K562 (cell line): ENCODE results near the gene ORMDL1. TPM values are rescaled to one million over a fixed set of nuclear protein-coding genes. Genes with fewer than 3 reads are reported as not detected.

Source experiments
- ATAC-seq: fragments of 200-7000 bp; cut with Tn5 transposase; 3 replicates; pipeline ENCODE4 v1.9.1; 2020; ENCODE audit warnings: moderate library complexity
- BruUV-seq: library from RNA; stranded (reverse); fragments of 400-500 nt; replicated peaks from 2 replicates; lab custom pipeline; 2021; lab: Mats Ljungman, UMichigan
- CTCF ChIA-PET: fragments of 300-600 bp; formaldehyde crosslinking; extraction: SDS; loops from one replicate; lab custom pipeline; 2021; ENCODE audit warnings: low intra/inter-chr PET ratio; lab: Yijun Ruan, JAX
- POLR2A ChIA-PET: fragments of 300-600, 350-650 bp; sonication (Branson Sonifier 250); formaldehyde crosslinking; extraction: SDS; loops from one replicate; lab custom pipeline; 2021; ENCODE audit warnings: antibody characterized with exemption, inconsistent platforms; lab: Yijun Ruan, JAX
- DNase-seq, 4 experiments: peaks; one replicate each; pipeline versions ENCODE4 v3.0.0 to v3.0.0-alpha.2; 2011 to 2018; ENCODE audit warnings: low spot score in 3 of 4, mixed read lengths in 3 of 4; ENCODE audit errors: extremely low read depth in 1 of 4
- FAIRE-seq: peaks from 2 replicates; lab custom pipeline; 2011; peaks lifted over from hg19 to GRCh38; lab: Jason Lieb, UNC
- H2AFZ ChIP-seq: 2 replicates; pipeline ENCODE4 v1.6.0; 2011; ENCODE audit warnings: low read depth, low read length, control low read depth, inconsistent platforms
- H3K27ac ChIP-seq: fragments of 200-600 bp; 3 replicates; pipeline ENCODE4 v1.8.0; 2011; ENCODE audit warnings: low read depth, mild to moderate bottlenecking, control low read depth, inconsistent platforms, low read length, moderate library complexity, mixed read lengths; ENCODE audit errors: extremely low read depth
- H3K27me3 ChIP-seq, 2 experiments: fragments of 300-600 bp in 1 of 2; 2 replicates in 1 of 2; 3 replicates in 1 of 2; pipeline versions ENCODE4 v1.6.0 to v1.8.0; 2011; ENCODE audit warnings: inconsistent platforms in 2 of 2, low read length in 2 of 2, mild to moderate bottlenecking in 1 of 2, mixed read lengths in 1 of 2, moderate library complexity in 1 of 2; ENCODE audit not compliant: control insufficient read depth in 2 of 2, insufficient read depth in 2 of 2
- H3K36me3 ChIP-seq: fragments of 300-600 bp; 3 replicates; pipeline ENCODE4 v1.8.0; 2011; ENCODE audit warnings: mild to moderate bottlenecking, low read length, inconsistent platforms; ENCODE audit not compliant: control insufficient read depth, insufficient read depth
- H3K4me1 ChIP-seq, 2 experiments: fragments of 200-600 bp in 1 of 2; replicated peaks in 1 of 2; 2 replicates in 1 of 2; 3 replicates in 1 of 2; pipeline versions ENCODE4 v1.5.1 to v1.8.0; 2011; ENCODE audit warnings: inconsistent platforms in 2 of 2, low read length in 2 of 2, mild to moderate bottlenecking in 1 of 2, mixed read lengths in 1 of 2, moderate library complexity in 1 of 2; ENCODE audit not compliant: control insufficient read depth in 2 of 2, insufficient read depth in 2 of 2
- H3K4me2 ChIP-seq: 2 replicates; pipeline ENCODE4 v1.6.1; 2011; ENCODE audit warnings: low read length, control low read depth, inconsistent platforms, mixed read lengths; ENCODE audit not compliant: insufficient read depth
- H3K4me3 ChIP-seq: fragments of 200-600 bp; sonication (generic), shearing (Covaris generic); 2 replicates; pipeline ENCODE4 v1.5.1; 2016; ENCODE audit warnings: control low read depth, inconsistent platforms
- H3K79me2 ChIP-seq: fragments of 200-600 bp; 3 replicates; pipeline ENCODE4 v1.8.0; 2011; ENCODE audit warnings: low read length, inconsistent platforms; ENCODE audit not compliant: control insufficient read depth, insufficient read depth
- H3K9ac ChIP-seq, 2 experiments: 2 replicates each; pipeline versions ENCODE4 v1.6.0 to v1.6.1; 2011; ENCODE audit warnings: low read depth in 2 of 2, low read length in 2 of 2, control low read depth in 1 of 2, inconsistent platforms in 1 of 2, mild to moderate bottlenecking in 1 of 2, mixed read lengths in 1 of 2; ENCODE audit not compliant: insufficient read depth in 1 of 2
- H3K9me1 ChIP-seq: one replicate; pipeline ENCODE4 v1.6.0; 2011; ENCODE audit warnings: inconsistent platforms, mild to moderate bottlenecking, low read length, moderate library complexity; ENCODE audit not compliant: control insufficient read depth, insufficient read depth
- H3K9me3 ChIP-seq: replicated peaks from 2 replicates; pipeline ENCODE4 v1.5.1; 2011; ENCODE audit warnings: low read depth, low read length, inconsistent platforms; ENCODE audit not compliant: control insufficient read depth, insufficient read depth
- H4K20me1 ChIP-seq: replicated peaks from 2 replicates; pipeline ENCODE4 v1.6.1; 2011; ENCODE audit warnings: low read length, inconsistent platforms, mixed read lengths; ENCODE audit not compliant: control insufficient read depth, insufficient read depth
- GABPB1 ChIP-seq: sonication (generic); formaldehyde crosslinking; IDR thresholded peaks from 2 replicates; pipeline ENCODE4 v1.8.0; 2022; ENCODE audit warnings: mild to moderate bottlenecking, missing genetic modification reagents
- MLX ChIP-seq, 2 experiments: fragments of 450-650 bp in 1 of 2; sonication (generic) in 1 of 2; formaldehyde crosslinking; conservative IDR thresholded peaks; 2 replicates each; pipeline versions ENCODE4 v1.4.0 to v1.8.1; 2020 to 2022; ENCODE audit warnings: mild to moderate bottlenecking in 1 of 2, missing genetic modification reagents in 1 of 2
- ZBTB17 ChIP-seq: fragments of 450-650 bp; formaldehyde crosslinking; IDR thresholded peaks from 2 replicates; pipeline ENCODE4 v1.4.0; 2020; ENCODE audit warnings: mild to moderate bottlenecking
- ZNF77 ChIP-seq: fragments of 250-450 bp; sonication (Bioruptor Pico); IDR thresholded peaks from 2 replicates; pipeline ENCODE4 v1.5.0; 2020
- WGBS: fragments of 100-300 bp; shearing (Covaris generic); methylation state at CpG from one replicate; pipeline ENCODE4 v1.1.6; 2016; ENCODE audit warnings: low coverage, mixed read lengths; ENCODE audit not compliant: insufficient coverage; ENCODE audit errors: missing lambda C conversion rate; 5-methylcytosine and 5-hydroxymethylcytosine counted together
- in situ Hi-C: fragments of 300-500 bp; cut with MboI; formaldehyde crosslinking; loops from 4 replicates; pipeline ENCODE4 v1.15.0; 2018; ENCODE audit warnings: inconsistent platforms, mixed read lengths
- intact Hi-C: fragments of 100-400 bp; cut with micrococcal nuclease; formaldehyde crosslinking; loops from 2 replicates; pipeline ENCODE4 v1.14.2; 2022
- polyA plus RNA-seq, 8 experiments: library from polyadenylated mRNA; depleted of rRNA in 4 of 8; stranded (reverse) in 5 of 8; unstranded in 3 of 8; fragments of >200 nt; fragmentation: Nextera tagmentation in 2 of 8; fragmentation: Illumina TruSeq in 1 of 8; extraction: Ambion mirVana in 2 of 8; extraction: Trizol in 1 of 8; gene quantifications; 2 replicates each; pipeline versions ENCODE4 v1.2.1 to v1.2.3, GENCODE V29; 2011 to 2014; ENCODE audit warnings: inconsistent platforms in 1 of 8, missing spikeins in 1 of 8
- total RNA-seq, 7 experiments: library from RNA; depleted of rRNA in 6 of 7; stranded (reverse); fragments of >200 nt in 6 of 7; fragmentation: Illumina TruSeq in 2 of 7; extraction: Trizol in 2 of 7; gene quantifications; 2 replicates each; pipeline versions ENCODE4 v1.2.1 to v1.2.3, GENCODE V29; 2011 to 2021; ENCODE audit warnings: low replicate concordance in 1 of 7
- TF ChIP-seq, protein P1 (sequence below): fragments of 450-650 bp; formaldehyde crosslinking; IDR thresholded peaks from 2 replicates; pipeline ENCODE4 v1.4.0; 2022; ENCODE audit warnings: missing genetic modification characterization
- TF ChIP-seq, protein P2 (sequence below): fragments of 150-350 bp; IDR thresholded peaks from 2 replicates; pipeline ENCODE4 v1.6.1; 2014; ENCODE audit warnings: low read depth, mild to moderate bottlenecking, low read length, borderline replicate concordance
- TF ChIP-seq, protein P3 (sequence below): IDR thresholded peaks from 2 replicates; pipeline ENCODE4 v1.6.1; 2011; ENCODE audit warnings: borderline replicate concordance, low read depth, mild to moderate bottlenecking, moderate library complexity, low read length; ENCODE audit not compliant: insufficient read depth, poor library complexity, severe bottlenecking

The ORMDL1 gene
- total and polyA plus RNA-seq, 9 of the 15 experiments (the other 6 are each of a cell fraction or from before 2014, with no cell fraction given): 35.1 to 74.2 (median 50.0) TPM

DNA sequence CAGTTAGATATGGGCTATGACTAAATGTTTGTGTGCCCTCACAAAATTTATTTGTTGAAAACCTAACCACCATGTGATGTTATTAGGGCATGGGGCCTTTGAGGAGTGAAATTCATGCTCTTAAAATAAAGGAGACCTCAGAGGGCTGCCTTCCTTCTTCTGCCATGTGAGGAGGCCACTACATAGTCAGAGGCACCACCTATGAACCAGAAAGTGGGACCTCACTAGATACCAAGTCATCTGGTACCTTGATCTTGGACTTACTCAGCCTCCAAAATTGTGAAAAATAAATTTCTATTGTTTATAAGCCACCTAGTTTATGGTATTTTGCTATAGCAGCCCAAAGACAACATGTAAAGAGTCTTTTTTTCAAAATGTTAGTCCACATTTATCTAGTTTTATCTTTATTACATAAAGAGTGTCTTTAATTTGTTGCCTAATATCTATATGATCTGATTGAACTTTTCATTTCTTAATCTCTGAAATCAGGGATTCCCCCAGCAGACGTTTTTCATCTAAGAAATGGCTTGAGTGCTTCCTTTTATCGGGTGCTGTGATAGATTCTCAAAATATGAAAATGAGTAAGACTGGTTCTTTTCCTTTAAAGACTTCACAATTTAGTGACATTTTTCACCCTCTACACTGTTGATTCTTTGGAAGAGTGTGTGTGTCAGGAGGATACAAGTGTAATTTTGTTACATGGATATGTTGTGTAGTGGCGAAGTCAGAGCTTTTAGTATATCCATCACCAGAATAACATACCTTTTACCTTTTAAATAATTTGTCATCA, 34.3 kb upstream of the ORMDL1 start:
- no peak overlapping the region for H2AFZ ChIP-seq
- no peaks in the 10 kb centered on the region for H3K9me1 ChIP-seq
- ChIA-PET CTCF (interaction anchor here (0.5 kb wide), 1 partner anchor 9 kb away, joined by 3 read pairs; no protein-coding TSS in a partner anchor), POLR2A (no interaction called here)
- H3K36me3 ChIP-seq: peaks cover 34% of the 10 kb centered on the region; the same call in 1 of the 3 replicates
- no peak overlapping the region for H3K9ac ChIP-seq
- H3K27ac ChIP-seq: no peak overlapping the region
- DNase-seq (no peak), ATAC-seq (no peak), FAIRE-seq (no peak)
- no peaks in the 10 kb centered on the region for H3K9me3 ChIP-seq
- no peaks in the 10 kb centered on the region for H3K4me1 ChIP-seq
- 73% methylated on average over 3 of the region's 3 CpGs for WGBS
- in situ Hi-C loops: no loop called here
- no peak overlapping the region for H3K4me2 ChIP-seq
- no peaks in the 10 kb centered on the region for H4K20me1 ChIP-seq
- H3K4me3 ChIP-seq: no peak overlapping the region
- H3K79me2 ChIP-seq: no peaks in the 10 kb centered on the region
- BruUV-seq: no TSS peak
- intact Hi-C loops: no loop called here
- H3K27me3 ChIP-seq: no peaks in the 10 kb centered on the region
- TF ChIP-seq, protein P1, sequence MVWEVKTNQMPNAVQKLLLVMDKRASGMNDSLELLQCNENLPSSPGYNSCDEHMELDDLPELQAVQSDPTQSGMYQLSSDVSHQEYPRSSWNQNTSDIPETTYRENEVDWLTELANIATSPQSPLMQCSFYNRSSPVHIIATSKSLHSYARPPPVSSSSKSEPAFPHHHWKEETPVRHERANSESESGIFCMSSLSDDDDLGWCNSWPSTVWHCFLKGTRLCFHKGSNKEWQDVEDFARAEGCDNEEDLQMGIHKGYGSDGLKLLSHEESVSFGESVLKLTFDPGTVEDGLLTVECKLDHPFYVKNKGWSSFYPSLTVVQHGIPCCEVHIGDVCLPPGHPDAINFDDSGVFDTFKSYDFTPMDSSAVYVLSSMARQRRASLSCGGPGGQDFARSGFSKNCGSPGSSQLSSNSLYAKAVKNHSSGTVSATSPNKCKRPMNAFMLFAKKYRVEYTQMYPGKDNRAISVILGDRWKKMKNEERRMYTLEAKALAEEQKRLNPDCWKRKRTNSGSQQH (CRISPR knock-in tag): no peak
- TF ChIP-seq ZBTB17 (CRISPR knock-in tag) (no peak), MLX (CRISPR knock-in tag; conservative IDR thresholded peaks at IDR 0.05) (no peak), ZNF77 (CRISPR knock-in tag) (no peak), GABPB1 (CRISPR knock-in tag) (no peak)
- TF ChIP-seq, protein P2, sequence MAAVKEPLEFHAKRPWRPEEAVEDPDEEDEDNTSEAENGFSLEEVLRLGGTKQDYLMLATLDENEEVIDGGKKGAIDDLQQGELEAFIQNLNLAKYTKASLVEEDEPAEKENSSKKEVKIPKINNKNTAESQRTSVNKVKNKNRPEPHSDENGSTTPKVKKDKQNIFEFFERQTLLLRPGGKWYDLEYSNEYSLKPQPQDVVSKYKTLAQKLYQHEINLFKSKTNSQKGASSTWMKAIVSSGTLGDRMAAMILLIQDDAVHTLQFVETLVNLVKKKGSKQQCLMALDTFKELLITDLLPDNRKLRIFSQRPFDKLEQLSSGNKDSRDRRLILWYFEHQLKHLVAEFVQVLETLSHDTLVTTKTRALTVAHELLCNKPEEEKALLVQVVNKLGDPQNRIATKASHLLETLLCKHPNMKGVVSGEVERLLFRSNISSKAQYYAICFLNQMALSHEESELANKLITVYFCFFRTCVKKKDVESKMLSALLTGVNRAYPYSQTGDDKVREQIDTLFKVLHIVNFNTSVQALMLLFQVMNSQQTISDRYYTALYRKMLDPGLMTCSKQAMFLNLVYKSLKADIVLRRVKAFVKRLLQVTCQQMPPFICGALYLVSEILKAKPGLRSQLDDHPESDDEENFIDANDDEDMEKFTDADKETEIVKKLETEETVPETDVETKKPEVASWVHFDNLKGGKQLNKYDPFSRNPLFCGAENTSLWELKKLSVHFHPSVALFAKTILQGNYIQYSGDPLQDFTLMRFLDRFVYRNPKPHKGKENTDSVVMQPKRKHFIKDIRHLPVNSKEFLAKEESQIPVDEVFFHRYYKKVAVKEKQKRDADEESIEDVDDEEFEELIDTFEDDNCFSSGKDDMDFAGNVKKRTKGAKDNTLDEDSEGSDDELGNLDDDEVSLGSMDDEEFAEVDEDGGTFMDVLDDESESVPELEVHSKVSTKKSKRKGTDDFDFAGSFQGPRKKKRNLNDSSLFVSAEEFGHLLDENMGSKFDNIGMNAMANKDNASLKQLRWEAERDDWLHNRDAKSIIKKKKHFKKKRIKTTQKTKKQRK: no peak
- TF ChIP-seq, protein P3, sequence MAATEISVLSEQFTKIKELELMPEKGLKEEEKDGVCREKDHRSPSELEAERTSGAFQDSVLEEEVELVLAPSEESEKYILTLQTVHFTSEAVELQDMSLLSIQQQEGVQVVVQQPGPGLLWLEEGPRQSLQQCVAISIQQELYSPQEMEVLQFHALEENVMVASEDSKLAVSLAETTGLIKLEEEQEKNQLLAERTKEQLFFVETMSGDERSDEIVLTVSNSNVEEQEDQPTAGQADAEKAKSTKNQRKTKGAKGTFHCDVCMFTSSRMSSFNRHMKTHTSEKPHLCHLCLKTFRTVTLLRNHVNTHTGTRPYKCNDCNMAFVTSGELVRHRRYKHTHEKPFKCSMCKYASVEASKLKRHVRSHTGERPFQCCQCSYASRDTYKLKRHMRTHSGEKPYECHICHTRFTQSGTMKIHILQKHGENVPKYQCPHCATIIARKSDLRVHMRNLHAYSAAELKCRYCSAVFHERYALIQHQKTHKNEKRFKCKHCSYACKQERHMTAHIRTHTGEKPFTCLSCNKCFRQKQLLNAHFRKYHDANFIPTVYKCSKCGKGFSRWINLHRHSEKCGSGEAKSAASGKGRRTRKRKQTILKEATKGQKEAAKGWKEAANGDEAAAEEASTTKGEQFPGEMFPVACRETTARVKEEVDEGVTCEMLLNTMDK: no peak
